HG03139 (cell line): ENCODE data around the gene MOB3B.

Experiments used
- ATAC-seq: cut with Tn5 transposase; IDR thresholded peaks from one replicate; pipeline ENCODE4 v1.9.1; 2021; ENCODE audit not compliant: unreplicated experiment

Gene MOB3B

GRCh38 chr9:27529316-27530278 lies at the start of gene MOB3B:
Gene MOB3B, minus strand, starts transcription at chr9:27529814. Its CDS starts 74,264 bp downstream, at chr9:27455550.
- peak; percentile 75 for ATAC-seq

- ATAC-seq = peak; percentile 87
These were observed 44.3 kb upstream of the MOB3B start for GRCh38 chr9:27573634-27574590.

GRCh38 chr9:27572918-27573633 lies 43.5 kb upstream of the MOB3B start, which contains the start of gene C9orf72:
Gene C9orf72, minus strand, starts transcription at chr9:27573481. Its CDS starts 6,361 bp downstream, at chr9:27567120.
- peak; percentile 57 for ATAC-seq

- peak; percentile 27 for ATAC-seq
These were observed 42.9 kb upstream of the MOB3B start for GRCh38 chr9:27572566-27572917.

- no peak for ATAC-seq
These were observed 42.4 kb upstream of the MOB3B start for GRCh38 chr9:27572061-27572460.

- ATAC-seq = no peak
These were observed 41.4 kb upstream of the MOB3B start for GRCh38 chr9:27571011-27571410.

GRCh38 chr9:27569406-27569805 lies 39.8 kb upstream of the MOB3B start:
- no peak for ATAC-seq

- ATAC-seq = no peak
These were observed 36.5 kb upstream of the MOB3B start for GRCh38 chr9:27566118-27566517.

GRCh38 chr9:27565696-27566095 lies 36.1 kb upstream of the MOB3B start:
- ATAC-seq = no peak

- ATAC-seq = no peak
These were observed 35.1 kb upstream of the MOB3B start for GRCh38 chr9:27564670-27565069.

- no peak for ATAC-seq
These were observed 34.3 kb upstream of the MOB3B start for GRCh38 chr9:27563738-27564430.

- no peak for ATAC-seq
These were observed 32.1 kb upstream of the MOB3B start for GRCh38 chr9:27561685-27562084.

GRCh38 chr9:27560457-27560856 lies 30.8 kb upstream of the MOB3B start:
- no peak for ATAC-seq

GRCh38 chr9:27558307-27558706 lies 28.7 kb upstream of the MOB3B start:
- ATAC-seq = no peak

GRCh38 chr9:27556470-27556869 lies 26.9 kb upstream of the MOB3B start:
- ATAC-seq = no peak

GRCh38 chr9:27554712-27555111 lies 25.1 kb upstream of the MOB3B start:
- no peak for ATAC-seq

- no peak for ATAC-seq
These were observed 19.7 kb upstream of the MOB3B start for GRCh38 chr9:27549196-27549755.

- no peak for ATAC-seq
These were observed 18.6 kb upstream of the MOB3B start for GRCh38 chr9:27548055-27548741.

- no peak for ATAC-seq
These were observed 15.9 kb upstream of the MOB3B start for GRCh38 chr9:27545471-27545870.
